Progenitor cell of endocrine pancreas (in vitro differentiated cells): ENCODE results near the gene STK32B. TPM values are rescaled to one million over a fixed set of nuclear protein-coding genes. Genes with fewer than 3 reads are reported as not detected.

Experiments used
- DNase-seq: peaks from one replicate; pipeline ENCODE4 v3.0.0; 2021; ENCODE audit warnings: low spot score; ENCODE audit not compliant: unreplicated experiment
- H3K27ac Mint-ChIP-seq: 2 replicates; pipeline ENCODE4 v1.8.0; 2021; ENCODE audit warnings: mild to moderate bottlenecking, moderate library complexity, mixed read lengths
- H3K27me3 Mint-ChIP-seq: 2 replicates; pipeline ENCODE4 v1.8.0; 2021; ENCODE audit warnings: mixed read lengths
- H3K36me3 Mint-ChIP-seq: 2 replicates; pipeline ENCODE4 v1.8.0; 2022; ENCODE audit warnings: mixed read lengths; ENCODE audit not compliant: insufficient read depth
- H3K4me1 Mint-ChIP-seq: 2 replicates; pipeline ENCODE4 v1.8.0; 2021; ENCODE audit warnings: low read depth, mixed read lengths
- H3K4me3 Mint-ChIP-seq: 2 replicates; pipeline ENCODE4 v1.8.0; 2021; ENCODE audit warnings: low read depth, mild to moderate bottlenecking, moderate library complexity, mixed read lengths
- H3K9me3 Mint-ChIP-seq: 2 replicates; pipeline ENCODE4 v1.8.0; 2021; ENCODE audit warnings: low read depth, mixed read lengths
- total RNA-seq: library from RNA; stranded (reverse); gene quantifications from 2 replicates; pipeline ENCODE4 v1.2.1, GENCODE V29; 2021
- TF ChIP-seq, protein P1 (sequence below): fragments of 200-600 bp; sonication (generic); IDR thresholded peaks from one replicate; pipeline ENCODE4 v1.5.0; 2021; ENCODE audit warnings: antibody characterized with exemption, mild to moderate bottlenecking; ENCODE audit not compliant: unreplicated experiment

The STK32B gene
- total RNA-seq, 1 donor from 2014 or later: 0.36 TPM

DNA sequence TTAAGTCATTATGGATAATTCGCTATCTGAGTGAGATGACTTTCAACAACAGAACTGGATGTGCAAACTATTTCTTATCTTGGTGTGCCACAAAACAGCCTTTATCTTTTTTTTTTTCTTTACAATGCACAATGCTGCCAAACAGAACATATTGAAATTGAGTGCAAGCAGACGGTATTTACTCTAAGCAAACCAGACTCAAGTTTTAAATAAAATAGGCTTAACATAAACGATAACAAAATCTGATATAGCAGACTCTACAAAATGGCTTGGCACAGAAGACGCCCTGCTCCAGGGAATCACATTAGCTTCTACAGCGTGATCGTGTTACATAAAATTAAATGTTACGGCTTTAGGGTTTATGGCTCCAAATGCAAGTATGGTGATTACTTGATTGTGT is 9.6 kb upstream of the STK32B start:
- Mint-ChIP-seq H3K9me3 (no peaks in the 10 kb centered on the region), H3K36me3 (no peaks in the 10 kb centered on the region), H3K27ac (no peak overlapping the region), H3K27me3 (peaks cover 24% of the 10 kb centered on the region), H3K4me1 (peaks cover 3% of the 10 kb centered on the region), H3K4me3 (no peak overlapping the region)
- TF ChIP-seq, protein P1, sequence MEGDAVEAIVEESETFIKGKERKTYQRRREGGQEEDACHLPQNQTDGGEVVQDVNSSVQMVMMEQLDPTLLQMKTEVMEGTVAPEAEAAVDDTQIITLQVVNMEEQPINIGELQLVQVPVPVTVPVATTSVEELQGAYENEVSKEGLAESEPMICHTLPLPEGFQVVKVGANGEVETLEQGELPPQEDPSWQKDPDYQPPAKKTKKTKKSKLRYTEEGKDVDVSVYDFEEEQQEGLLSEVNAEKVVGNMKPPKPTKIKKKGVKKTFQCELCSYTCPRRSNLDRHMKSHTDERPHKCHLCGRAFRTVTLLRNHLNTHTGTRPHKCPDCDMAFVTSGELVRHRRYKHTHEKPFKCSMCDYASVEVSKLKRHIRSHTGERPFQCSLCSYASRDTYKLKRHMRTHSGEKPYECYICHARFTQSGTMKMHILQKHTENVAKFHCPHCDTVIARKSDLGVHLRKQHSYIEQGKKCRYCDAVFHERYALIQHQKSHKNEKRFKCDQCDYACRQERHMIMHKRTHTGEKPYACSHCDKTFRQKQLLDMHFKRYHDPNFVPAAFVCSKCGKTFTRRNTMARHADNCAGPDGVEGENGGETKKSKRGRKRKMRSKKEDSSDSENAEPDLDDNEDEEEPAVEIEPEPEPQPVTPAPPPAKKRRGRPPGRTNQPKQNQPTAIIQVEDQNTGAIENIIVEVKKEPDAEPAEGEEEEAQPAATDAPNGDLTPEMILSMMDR: no peak
- DNase-seq: no peak

DNA sequence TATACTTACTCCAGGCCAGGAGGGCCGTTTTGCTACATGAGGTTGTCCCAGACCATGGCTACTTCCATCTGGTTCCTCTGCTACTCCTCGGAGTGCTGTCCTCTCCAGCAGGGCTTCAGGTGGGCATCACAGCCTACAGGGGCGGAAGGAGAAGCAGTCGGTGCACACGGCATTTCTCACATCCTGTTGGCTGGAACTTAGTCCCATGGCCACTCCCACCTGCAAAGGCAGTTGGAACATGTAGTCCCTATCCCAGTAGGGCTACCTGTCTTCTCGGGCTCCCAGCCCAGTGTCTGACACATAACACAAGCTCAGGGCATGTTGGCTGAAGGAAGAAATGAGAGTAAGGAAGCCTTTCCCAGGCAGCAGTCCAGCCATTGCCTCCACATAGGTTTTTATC is 7.7 kb upstream of the STK32B start:
- TF ChIP-seq, protein P1: no peak
- Mint-ChIP-seq H3K4me3 (no peak overlapping the region), H3K27ac (no peak overlapping the region), H3K27me3 (peaks cover 30% of the 10 kb centered on the region), H3K4me1 (peaks cover 3% of the 10 kb centered on the region), H3K36me3 (no peaks in the 10 kb centered on the region), H3K9me3 (no peaks in the 10 kb centered on the region)
- DNase-seq: no peak

DNA sequence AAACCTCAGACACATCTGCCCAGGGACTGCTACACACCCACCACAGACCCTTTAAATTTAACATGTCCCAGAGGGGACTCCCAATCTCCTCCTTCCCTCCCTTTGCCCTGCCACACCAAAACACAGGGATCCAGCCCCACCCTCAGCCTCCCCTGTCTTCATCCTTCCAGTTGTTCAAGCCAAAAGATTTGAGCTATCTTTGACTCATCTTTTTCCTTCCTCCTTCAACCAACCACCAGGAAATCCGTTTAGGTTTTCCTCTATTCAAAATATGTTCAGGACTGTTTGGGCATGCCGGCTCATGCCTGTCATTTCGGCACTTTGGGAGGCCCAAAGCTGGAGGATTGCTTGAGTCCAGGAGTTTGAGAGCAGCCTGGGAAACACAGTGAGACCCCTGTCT is 6.9 kb upstream of the STK32B start:
- H3K27me3 Mint-ChIP-seq: peaks cover 34% of the 10 kb centered on the region
- DNase-seq: no peak
- no peaks in the 10 kb centered on the region for H3K9me3 Mint-ChIP-seq
- no peak overlapping the region for H3K4me3 Mint-ChIP-seq
- TF ChIP-seq, protein P1: no peak
- no peak overlapping the region for H3K27ac Mint-ChIP-seq
- H3K4me1 Mint-ChIP-seq: peaks cover 3% of the 10 kb centered on the region
- H3K36me3 Mint-ChIP-seq: no peaks in the 10 kb centered on the region

DNA sequence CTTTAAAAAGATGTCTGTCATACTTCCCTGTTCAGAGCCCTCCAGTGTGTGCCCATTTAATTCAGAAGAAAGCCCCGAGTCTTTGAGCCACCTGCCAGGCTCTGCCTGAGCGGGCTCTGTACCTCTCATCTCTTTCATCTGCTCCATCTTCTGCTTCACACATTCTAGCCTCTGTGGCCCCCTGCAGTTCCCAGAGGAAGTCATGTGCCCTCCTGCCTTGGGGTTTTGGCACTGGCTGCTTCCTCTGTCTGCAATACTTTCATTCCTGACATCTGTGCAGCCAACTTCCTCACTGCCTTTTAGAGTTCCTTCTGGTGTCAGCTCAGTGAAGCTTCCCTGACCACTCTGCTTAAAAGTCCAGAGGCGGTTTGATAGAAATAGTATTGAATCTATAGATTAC is 6.2 kb upstream of the STK32B start:
- H3K36me3 Mint-ChIP-seq: no peaks in the 10 kb centered on the region
- no peak overlapping the region for H3K4me3 Mint-ChIP-seq
- H3K9me3 Mint-ChIP-seq: no peaks in the 10 kb centered on the region
- no peak overlapping the region for H3K27ac Mint-ChIP-seq
- H3K4me1 Mint-ChIP-seq: peaks cover 3% of the 10 kb centered on the region
- DNase-seq: no peak
- H3K27me3 Mint-ChIP-seq: peaks cover 36% of the 10 kb centered on the region
- TF ChIP-seq, protein P1: no peak

DNA sequence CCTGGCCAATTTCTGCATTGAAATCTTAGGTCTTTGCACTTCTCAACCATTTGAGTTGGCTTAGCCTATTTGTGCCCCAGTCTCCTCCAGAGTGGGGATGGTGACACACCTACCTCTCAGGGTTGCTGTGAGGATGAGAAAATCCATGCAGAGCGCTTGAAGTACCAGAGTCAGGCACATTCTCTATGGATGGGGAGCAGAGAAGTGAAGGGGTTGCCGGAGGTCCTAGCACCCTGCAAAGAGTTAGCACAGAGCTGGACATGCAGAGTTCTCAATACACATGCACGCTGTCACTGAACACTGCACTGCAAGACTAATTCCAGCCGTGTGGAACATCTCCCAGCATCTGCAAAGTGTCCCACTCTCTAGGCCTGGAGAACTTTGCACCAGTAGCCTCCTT is 2.6 kb upstream of the STK32B start:
- TF ChIP-seq, protein P1: no peak
- peaks cover 65% of the 10 kb centered on the region for H3K27me3 Mint-ChIP-seq
- H3K4me1 Mint-ChIP-seq: peaks cover 6% of the 10 kb centered on the region
- no peak overlapping the region for H3K4me3 Mint-ChIP-seq
- no peaks in the 10 kb centered on the region for H3K9me3 Mint-ChIP-seq
- DNase-seq: no peak
- H3K27ac Mint-ChIP-seq: no peak overlapping the region
- H3K36me3 Mint-ChIP-seq: no peaks in the 10 kb centered on the region
